ENCODE results near the gene CNOT6L.

CNOT6L gene

GRCh38 chr4:77854431-77855111, 35.4 kb upstream of the CNOT6L start:
- no peaks in the 10 kb centered on the region for H3K27me3 ChIP-seq (ENCODE audit: control insufficient read depth, low read length)
- no peak overlapping the region for H3K27ac ChIP-seq (ENCODE audit: low read depth, low read length)
- no peaks in the 10 kb centered on the region for H3K9me3 ChIP-seq (ENCODE audit: control insufficient read depth, insufficient read depth, low read length)
- peaks cover 19% of the 10 kb centered on the region for H3K4me1 ChIP-seq (ENCODE audit: control insufficient read depth, low read length)
- no peaks in the 10 kb centered on the region for H3K36me3 ChIP-seq (ENCODE audit: control insufficient read depth, low read length)
- H3K79me2 ChIP-seq (ENCODE audit: control insufficient read depth, low read length) = no peaks in the 10 kb centered on the region
- H3K4me3 ChIP-seq (ENCODE audit: low read length) = no peak overlapping the region
- no peaks in the 10 kb centered on the region for H3F3A ChIP-seq (ENCODE audit: control insufficient read depth, insufficient read depth)
- H4K20me1 ChIP-seq (ENCODE audit: control insufficient read depth, insufficient read depth, low read depth, low read length) = no peaks in the 10 kb centered on the region
- no peaks in the 10 kb centered on the region for H3K9me2 ChIP-seq (replicated peaks; ENCODE audit: control insufficient read depth, low read length)
- TF ChIP-seq EZH2phosphoT487 (IDR thresholded peaks at IDR 0.05; ENCODE audit: borderline replicate concordance, low read length) = no peak
- TF ChIP-seq CTCF (IDR thresholded peaks at IDR 0.05; ENCODE audit: low read depth, low read length, poor library complexity, severe bottlenecking) = no peak
- H3K4me2 ChIP-seq (ENCODE audit: low read length) = no peak overlapping the region

- H3F3A ChIP-seq (ENCODE audit: control insufficient read depth, insufficient read depth) = no peaks in the 10 kb centered on the region
- no peak overlapping the region for H3K4me2 ChIP-seq (ENCODE audit: low read length)
- no peaks in the 10 kb centered on the region for H3K79me2 ChIP-seq (ENCODE audit: control insufficient read depth, low read length)
- H4K20me1 ChIP-seq (ENCODE audit: control insufficient read depth, insufficient read depth, low read depth, low read length) = no peaks in the 10 kb centered on the region
- H3K27ac ChIP-seq (ENCODE audit: low read depth, low read length) = no peak overlapping the region
- no peak for TF ChIP-seq CTCF (IDR thresholded peaks at IDR 0.05; ENCODE audit: low read depth, low read length, poor library complexity, severe bottlenecking)
- TF ChIP-seq EZH2phosphoT487 (IDR thresholded peaks at IDR 0.05; ENCODE audit: borderline replicate concordance, low read length) = no peak
- H3K4me1 ChIP-seq (ENCODE audit: control insufficient read depth, low read length) = peaks cover 19% of the 10 kb centered on the region
- H3K4me3 ChIP-seq (ENCODE audit: low read length) = no peak overlapping the region
- H3K27me3 ChIP-seq (ENCODE audit: control insufficient read depth, low read length) = no peaks in the 10 kb centered on the region
- no peaks in the 10 kb centered on the region for H3K9me2 ChIP-seq (replicated peaks; ENCODE audit: control insufficient read depth, low read length)
- no peaks in the 10 kb centered on the region for H3K9me3 ChIP-seq (ENCODE audit: control insufficient read depth, insufficient read depth, low read length)
- H3K36me3 ChIP-seq (ENCODE audit: control insufficient read depth, low read length) = no peaks in the 10 kb centered on the region
Measured at GRCh38 chr4:77852892-77853495, 33.8 kb upstream of the CNOT6L start.

- H3K9me3 ChIP-seq (ENCODE audit: control insufficient read depth, insufficient read depth, low read length) = no peaks in the 10 kb centered on the region
- no peaks in the 10 kb centered on the region for H3K79me2 ChIP-seq (ENCODE audit: control insufficient read depth, low read length)
- no peak overlapping the region for H3K4me3 ChIP-seq (ENCODE audit: low read length)
- peaks cover 8% of the 10 kb centered on the region for H3K4me1 ChIP-seq (ENCODE audit: control insufficient read depth, low read length)
- no peaks in the 10 kb centered on the region for H3K9me2 ChIP-seq (replicated peaks; ENCODE audit: control insufficient read depth, low read length)
- no peak overlapping the region for H3K4me2 ChIP-seq (ENCODE audit: low read length)
- no peaks in the 10 kb centered on the region for H3F3A ChIP-seq (ENCODE audit: control insufficient read depth, insufficient read depth)
- no peaks in the 10 kb centered on the region for H4K20me1 ChIP-seq (ENCODE audit: control insufficient read depth, insufficient read depth, low read depth, low read length)
- H3K27me3 ChIP-seq (ENCODE audit: control insufficient read depth, low read length) = no peaks in the 10 kb centered on the region
- no peak overlapping the region for H3K27ac ChIP-seq (ENCODE audit: low read depth, low read length)
- no peak for TF ChIP-seq EZH2phosphoT487 (IDR thresholded peaks at IDR 0.05; ENCODE audit: borderline replicate concordance, low read length)
- TF ChIP-seq CTCF (IDR thresholded peaks at IDR 0.05; ENCODE audit: low read depth, low read length, poor library complexity, severe bottlenecking) = no peak
- no peaks in the 10 kb centered on the region for H3K36me3 ChIP-seq (ENCODE audit: control insufficient read depth, low read length)
Measured at GRCh38 chr4:77849278-77849965, 30.3 kb upstream of the CNOT6L start.

All from DOHH2 (cell line).